NT2/D1 (cell line): Measurements from ENCODE around the gene GTPBP6.

Source experiments
- SUZ12 ChIP-seq: IDR thresholded peaks from 2 replicates; pipeline ENCODE4 v1.6.1; 2011; ENCODE audit not compliant: insufficient read length, insufficient read depth; ENCODE audit errors: extremely low read depth
- YY1 ChIP-seq: IDR thresholded peaks from 2 replicates; pipeline ENCODE4 v1.6.1; 2011; ENCODE audit not compliant: insufficient read length, insufficient read depth
- ZNF274 ChIP-seq: IDR thresholded peaks from 2 replicates; pipeline ENCODE4 v1.6.1; 2011; ENCODE audit warnings: mild to moderate bottlenecking, low read depth, low read length

GRCh38 chrX:338836-339400, 20.3 kb upstream of the GTPBP6 start:
- no peak for TF ChIP-seq ZNF274
- no peak for TF ChIP-seq YY1
- TF ChIP-seq SUZ12 = no peak
